NT2/D1 (cell line): ENCODE results near the gene RAPH1.

ENCODE experiments used
- DNase-seq: peaks from one replicate; pipeline ENCODE4 v3.0.0-alpha.2; 2011; ENCODE audit warnings: low read depth, low spot score
- H3K27me3 ChIP-seq: 2 replicates; pipeline ENCODE4 v1.6.0; 2011; ENCODE audit warnings: mild to moderate bottlenecking; ENCODE audit not compliant: insufficient read length, insufficient read depth
- H3K36me3 ChIP-seq: 2 replicates; pipeline ENCODE4 v1.6.1; 2011; ENCODE audit warnings: mild to moderate bottlenecking, low read length, mixed read lengths; ENCODE audit not compliant: insufficient read depth, insufficient read length
- H3K4me1 ChIP-seq: 2 replicates; pipeline ENCODE4 v1.5.1; 2011; ENCODE audit not compliant: insufficient read depth, insufficient read length
- H3K4me3 ChIP-seq: 2 replicates; pipeline ENCODE4 v1.5.1; 2011; ENCODE audit warnings: low read depth; ENCODE audit not compliant: insufficient read length
- H3K9ac ChIP-seq: 2 replicates; pipeline ENCODE4 v1.6.0; 2011; ENCODE audit warnings: low read depth; ENCODE audit not compliant: insufficient read length
- H3K9me3 ChIP-seq: 2 replicates; pipeline ENCODE4 v1.5.1; 2011; ENCODE audit warnings: mild to moderate bottlenecking, low read length; ENCODE audit not compliant: insufficient read depth
- SUZ12 ChIP-seq: IDR thresholded peaks from 2 replicates; pipeline ENCODE4 v1.6.1; 2011; ENCODE audit not compliant: insufficient read length, insufficient read depth; ENCODE audit errors: extremely low read depth
- YY1 ChIP-seq: IDR thresholded peaks from 2 replicates; pipeline ENCODE4 v1.6.1; 2011; ENCODE audit not compliant: insufficient read length, insufficient read depth
- ZNF274 ChIP-seq: IDR thresholded peaks from 2 replicates; pipeline ENCODE4 v1.6.1; 2011; ENCODE audit warnings: mild to moderate bottlenecking, low read depth, low read length

Gene RAPH1

GRCh38 chr2:203484266-203485112 lies 50.6 kb downstream of the RAPH1 start:
- H3K4me3 ChIP-seq = no peak overlapping the region
- H3K4me1 ChIP-seq = no peaks in the 10 kb centered on the region
- TF ChIP-seq SUZ12 (no peak), YY1 (no peak), ZNF274 (no peak)
- H3K9ac ChIP-seq = no peak overlapping the region
- DNase-seq = peak; percentile 23
- H3K36me3 ChIP-seq = peaks cover 54% of the 10 kb centered on the region
- H3K9me3 ChIP-seq = no peaks in the 10 kb centered on the region
- no peaks in the 10 kb centered on the region for H3K27me3 ChIP-seq

GRCh38 chr2:203480623-203481022 lies 54.5 kb downstream of the RAPH1 start:
- Histone ChIP-seq H3K4me1 (no peaks in the 10 kb centered on the region), H3K4me3 (no peak overlapping the region), H3K9me3 (no peaks in the 10 kb centered on the region), H3K36me3 (peaks cover 57% of the 10 kb centered on the region), H3K9ac (no peak overlapping the region), H3K27me3 (no peaks in the 10 kb centered on the region)
- no peak for TF ChIP-seq ZNF274
- DNase-seq = no peak

GRCh38 chr2:203476881-203477280 lies 58.2 kb downstream of the RAPH1 start:
- H3K27me3 ChIP-seq = no peaks in the 10 kb centered on the region
- no peak overlapping the region for H3K9ac ChIP-seq
- no peak for DNase-seq
- H3K4me1 ChIP-seq = no peaks in the 10 kb centered on the region
- no peaks in the 10 kb centered on the region for H3K9me3 ChIP-seq
- peaks cover 42% of the 10 kb centered on the region for H3K36me3 ChIP-seq
- TF ChIP-seq ZNF274 (no peak), YY1 (no peak), SUZ12 (no peak)
- no peak overlapping the region for H3K4me3 ChIP-seq

- no peaks in the 10 kb centered on the region for H3K4me1 ChIP-seq
- H3K9me3 ChIP-seq = no peaks in the 10 kb centered on the region
- peaks cover 25% of the 10 kb centered on the region for H3K36me3 ChIP-seq
- DNase-seq = no peak
- H3K27me3 ChIP-seq = no peaks in the 10 kb centered on the region
- TF ChIP-seq YY1 (no peak), ZNF274 (no peak), SUZ12 (no peak)
- H3K9ac ChIP-seq = no peak overlapping the region
- no peak overlapping the region for H3K4me3 ChIP-seq
Observed at GRCh38 chr2:203471323-203471722, 63.8 kb downstream of the RAPH1 start.

GRCh38 chr2:203470371-203470770 lies 64.7 kb downstream of the RAPH1 start:
- no peaks in the 10 kb centered on the region for H3K27me3 ChIP-seq
- TF ChIP-seq ZNF274 = no peak
- TF ChIP-seq SUZ12 = no peak
- TF ChIP-seq YY1 = no peak
- H3K9ac ChIP-seq = no peak overlapping the region
- DNase-seq = no peak
- no peak overlapping the region for H3K4me3 ChIP-seq
- H3K4me1 ChIP-seq = no peaks in the 10 kb centered on the region
- peaks cover 19% of the 10 kb centered on the region for H3K36me3 ChIP-seq
- no peaks in the 10 kb centered on the region for H3K9me3 ChIP-seq

- TF ChIP-seq YY1 (no peak), SUZ12 (no peak), ZNF274 (no peak)
- Histone ChIP-seq H3K36me3 (peaks cover 19% of the 10 kb centered on the region), H3K9me3 (no peaks in the 10 kb centered on the region), H3K27me3 (no peaks in the 10 kb centered on the region), H3K9ac (no peak overlapping the region), H3K4me1 (no peaks in the 10 kb centered on the region), H3K4me3 (no peak overlapping the region)
- no peak for DNase-seq
Observed at GRCh38 chr2:203469546-203469945, 65.6 kb downstream of the RAPH1 start.

- TF ChIP-seq SUZ12 = no peak
- TF ChIP-seq ZNF274 = no peak
- no peak for TF ChIP-seq YY1
- H3K4me3 ChIP-seq = no peak overlapping the region
- no peak for DNase-seq
Observed at GRCh38 chr2:203463266-203463678, 71.8 kb downstream of the RAPH1 start.

GRCh38 chr2:203462308-203462707 lies 72.8 kb downstream of the RAPH1 start:
- no peaks in the 10 kb centered on the region for H3K9me3 ChIP-seq
- DNase-seq = no peak
- no peak overlapping the region for H3K4me3 ChIP-seq
- H3K4me1 ChIP-seq = no peaks in the 10 kb centered on the region
- TF ChIP-seq ZNF274 = no peak
- no peak for TF ChIP-seq SUZ12
- no peak for TF ChIP-seq YY1
- no peak overlapping the region for H3K9ac ChIP-seq
- H3K36me3 ChIP-seq = peaks cover 31% of the 10 kb centered on the region
- no peaks in the 10 kb centered on the region for H3K27me3 ChIP-seq

More at GRCh38 chr2:203463266-203463678, 71.8 kb downstream of the RAPH1 start:
- Histone ChIP-seq H3K36me3 (peaks cover 23% of the 10 kb centered on the region), H3K9ac (no peak overlapping the region), H3K9me3 (no peaks in the 10 kb centered on the region), H3K27me3 (no peaks in the 10 kb centered on the region), H3K4me1 (no peaks in the 10 kb centered on the region)
